Activated naive CD4-positive, alpha-beta T cell treated with anti-CD3 and anti-CD28 coated beads, Interleukin-2, amount 50 U/mL, for 16 hours (primary cell): Measurements from ENCODE around the gene ANKRD63.

Experiments
- DNase-seq: peaks from one replicate; pipeline ENCODE4 v3.0.0-alpha.2; 2020

The ANKRD63 gene

GRCh38 chr15:40254452-40254851 lies 28.4 kb downstream of the ANKRD63 start:
- DNase-seq = no peak

DNA sequence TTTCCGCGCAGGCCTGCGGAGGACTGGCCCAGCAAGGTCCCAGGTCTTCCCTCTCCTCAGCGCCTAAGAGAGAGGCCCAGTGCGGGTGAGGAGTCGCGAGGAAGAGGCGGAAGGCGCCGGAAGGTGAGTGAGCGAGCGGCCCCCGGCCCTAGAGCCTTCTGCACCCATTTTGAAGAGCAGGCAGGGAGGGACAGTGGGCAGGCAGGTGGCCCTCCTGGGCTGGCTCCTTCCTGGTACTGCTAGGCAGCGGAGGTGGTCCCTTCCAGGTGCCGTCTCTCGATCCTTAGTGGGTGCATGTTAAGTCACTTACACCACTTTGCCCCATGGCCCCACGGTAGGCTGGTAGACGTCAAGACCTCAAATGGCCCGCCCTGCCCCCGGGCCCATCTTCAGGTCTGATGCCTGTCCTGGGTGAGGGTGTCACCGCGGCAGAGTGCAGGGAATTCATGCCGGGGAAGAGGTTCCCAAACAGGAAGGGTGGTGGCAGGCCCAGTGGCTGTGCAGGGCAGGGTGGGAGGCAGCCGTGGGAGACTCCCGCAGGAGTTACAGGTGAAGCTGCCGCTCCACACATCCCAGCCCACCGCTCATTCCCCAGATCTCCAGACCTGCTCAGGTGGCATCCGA lies 29.6 kb downstream of the ANKRD63 start:
- no peak for DNase-seq

DNA sequence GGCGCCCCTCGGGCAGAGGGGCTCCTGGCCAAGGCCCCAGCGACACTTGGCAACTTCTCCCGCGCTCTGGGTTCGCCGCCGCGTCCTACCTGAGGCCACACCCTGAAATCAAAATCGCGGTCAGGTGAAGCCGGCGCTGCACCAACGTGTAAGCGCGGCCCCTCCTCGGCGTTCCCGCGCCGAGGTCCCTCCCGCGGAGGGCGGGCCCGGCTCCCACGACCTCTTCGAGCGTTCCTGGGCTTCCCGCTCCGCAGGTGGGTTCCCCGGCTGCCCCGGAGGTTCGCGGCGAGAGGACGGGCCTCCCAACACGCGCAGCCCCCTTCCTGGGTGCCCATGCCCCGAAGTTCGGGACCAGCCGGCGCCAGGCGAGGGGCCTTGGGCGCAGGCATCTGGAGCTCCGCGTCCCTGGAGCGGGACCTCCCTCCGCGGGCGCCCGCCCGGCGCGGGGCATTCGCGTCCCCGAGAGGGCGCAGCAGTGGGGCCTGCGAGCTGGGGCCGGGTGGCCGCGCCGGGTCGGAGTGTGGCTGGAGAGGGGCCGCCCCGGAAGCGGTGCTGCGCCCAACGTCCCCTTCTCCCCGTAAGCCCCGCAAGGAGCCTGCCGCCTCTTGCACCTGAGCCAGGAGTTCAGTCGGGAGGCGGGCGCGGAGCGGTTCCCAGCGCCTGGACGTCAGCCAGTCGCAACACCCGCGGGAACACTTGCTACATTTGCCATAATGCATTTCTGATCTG lies 30.3 kb downstream of the ANKRD63 start:
- DNase-seq = no peak

DNA sequence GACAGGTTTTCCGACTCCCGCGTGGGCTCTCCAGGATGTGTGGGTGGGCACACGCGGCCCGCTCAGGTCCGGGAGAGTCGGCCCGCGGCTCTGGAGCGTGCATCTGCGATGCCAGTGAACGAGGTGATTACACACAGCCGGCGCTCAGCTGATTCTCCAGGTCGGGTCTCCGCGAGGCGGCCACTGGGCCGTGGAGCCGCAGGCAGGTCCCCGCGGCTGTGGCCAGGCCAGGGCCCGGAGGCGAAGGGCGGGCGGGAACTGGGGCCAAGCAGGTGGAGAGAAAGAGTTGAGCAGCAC lies 30.8 kb downstream of the ANKRD63 start:
- DNase-seq = no peak

DNA sequence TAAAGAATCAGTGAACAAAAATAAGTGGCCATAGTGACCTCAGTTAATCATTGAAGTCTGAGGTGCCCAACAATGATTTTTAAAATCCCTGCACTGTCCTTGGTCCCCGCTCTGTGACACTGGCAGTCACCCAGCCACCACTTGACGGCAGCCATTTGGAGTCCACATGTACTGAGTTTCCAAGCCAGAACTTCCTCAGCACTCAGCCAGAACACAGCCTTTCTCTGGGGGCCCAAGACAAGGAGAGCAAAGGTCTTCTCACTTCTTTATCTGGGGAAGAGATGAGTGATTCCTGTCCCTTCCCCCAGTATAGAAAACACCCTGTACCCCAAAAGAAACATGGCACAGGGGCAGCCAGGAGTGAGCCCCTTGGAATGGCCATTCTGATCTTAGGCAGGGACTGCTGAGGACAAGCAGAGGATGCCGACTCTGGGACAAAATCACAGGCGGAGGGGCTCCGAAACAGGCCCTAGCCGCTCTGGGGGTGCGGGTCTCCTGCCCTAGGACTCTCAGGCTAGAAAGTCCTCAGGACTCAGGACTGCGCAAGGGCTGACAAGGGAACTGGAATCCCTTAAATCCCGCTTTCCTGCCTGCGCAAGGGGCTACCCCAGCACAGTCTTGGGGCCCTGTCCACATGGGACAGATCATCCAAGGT lies 31.3 kb downstream of the ANKRD63 start:
- DNase-seq = no peak

GRCh38 chr15:40250771-40251483 lies 31.9 kb downstream of the ANKRD63 start:
- DNase-seq = no peak

DNA sequence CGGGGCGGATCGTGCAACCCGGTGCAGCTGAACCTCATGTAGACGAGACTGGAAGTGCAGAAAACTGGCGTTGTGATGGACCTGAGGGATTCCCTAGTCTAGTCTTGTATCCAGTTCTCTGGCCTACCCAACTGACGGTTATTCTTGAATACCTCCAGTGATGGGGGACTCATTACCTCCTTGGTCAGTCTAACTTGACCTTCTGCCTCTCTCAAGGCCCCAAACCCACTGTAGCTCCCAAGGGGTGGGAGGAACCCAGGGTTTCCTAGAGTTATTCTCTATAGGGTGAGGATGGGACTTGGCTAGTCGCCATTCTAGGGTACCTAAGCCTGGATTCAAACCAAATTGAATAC lies 32.6 kb downstream of the ANKRD63 start:
- no peak for DNase-seq

DNA sequence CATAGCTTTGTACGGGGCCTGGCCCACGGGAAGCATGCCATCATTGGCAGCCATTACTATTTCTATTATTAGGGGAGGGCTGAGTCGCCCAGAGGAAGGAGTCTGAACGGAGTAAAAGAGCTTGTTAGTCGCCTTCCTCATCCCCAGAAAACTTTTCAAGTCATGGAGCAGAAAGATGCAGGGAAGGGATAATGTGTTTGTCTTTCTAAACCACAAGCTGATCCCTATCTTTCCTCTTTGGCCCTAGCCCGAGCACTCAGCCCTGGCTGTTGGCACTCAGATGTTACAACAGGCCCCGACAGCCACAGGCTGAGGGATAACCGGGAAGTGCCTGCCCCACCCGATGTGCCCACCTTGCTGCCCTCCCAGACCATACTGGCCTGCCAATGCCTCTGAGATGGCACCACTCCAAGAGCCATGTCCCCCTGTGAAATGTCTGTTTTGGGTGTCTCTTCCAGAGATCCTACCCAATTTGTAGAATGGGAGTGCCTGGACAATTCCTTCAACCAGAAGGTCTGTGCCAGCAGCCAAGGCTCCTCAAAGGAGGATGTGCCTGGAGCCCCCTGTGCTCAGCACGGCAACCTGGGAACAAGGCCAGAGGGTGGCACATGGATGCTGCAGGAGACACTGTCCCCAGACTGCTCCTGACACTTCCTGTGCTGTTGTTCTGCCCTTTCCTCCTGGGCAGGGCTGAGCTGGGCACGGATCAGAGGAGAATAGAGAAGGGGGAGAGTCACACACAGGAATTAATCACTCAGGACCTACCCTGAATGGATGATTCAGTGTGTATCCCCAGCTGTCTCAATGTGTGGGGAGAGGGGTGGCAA lies 33.2 kb downstream of the ANKRD63 start:
- DNase-seq = no peak

DNA sequence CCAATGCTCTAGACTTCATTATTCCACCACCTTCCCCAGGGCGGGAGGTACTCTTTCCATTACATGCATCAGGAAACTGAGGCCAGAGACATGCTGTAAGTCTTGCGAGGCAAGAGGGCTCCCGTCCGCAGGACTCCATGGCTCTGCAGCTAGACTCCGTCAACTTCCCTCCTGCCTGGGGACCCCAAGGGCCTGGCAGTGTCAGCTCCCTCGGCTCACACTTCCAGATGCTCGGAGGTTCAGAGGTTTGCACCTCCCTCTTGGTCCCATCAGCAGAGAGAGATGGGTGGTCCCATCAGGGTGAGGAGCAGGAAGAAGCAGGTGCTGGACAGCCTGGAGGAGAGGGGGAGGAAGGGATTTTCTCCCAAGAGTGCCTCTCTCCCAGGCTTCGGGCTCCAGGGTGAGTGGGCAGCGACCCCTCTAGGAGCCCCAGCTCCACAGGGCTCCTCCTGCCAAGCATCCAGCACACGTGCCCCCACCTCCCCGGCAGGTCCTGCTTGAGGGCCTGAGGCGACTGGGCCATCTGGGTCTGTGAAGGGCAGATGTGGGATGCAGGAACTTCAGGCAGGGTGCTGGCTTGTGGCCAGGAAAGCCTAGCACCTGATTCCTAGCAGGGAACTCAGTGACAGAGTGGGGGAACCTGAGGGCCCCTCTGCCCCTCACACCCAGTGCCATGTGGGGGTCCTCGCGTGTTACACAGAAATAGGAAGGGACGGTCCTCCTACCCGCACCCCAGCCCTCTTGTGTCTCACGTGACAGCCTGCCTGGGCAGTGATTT lies 34.7 kb downstream of the ANKRD63 start:
- no peak for DNase-seq

DNA sequence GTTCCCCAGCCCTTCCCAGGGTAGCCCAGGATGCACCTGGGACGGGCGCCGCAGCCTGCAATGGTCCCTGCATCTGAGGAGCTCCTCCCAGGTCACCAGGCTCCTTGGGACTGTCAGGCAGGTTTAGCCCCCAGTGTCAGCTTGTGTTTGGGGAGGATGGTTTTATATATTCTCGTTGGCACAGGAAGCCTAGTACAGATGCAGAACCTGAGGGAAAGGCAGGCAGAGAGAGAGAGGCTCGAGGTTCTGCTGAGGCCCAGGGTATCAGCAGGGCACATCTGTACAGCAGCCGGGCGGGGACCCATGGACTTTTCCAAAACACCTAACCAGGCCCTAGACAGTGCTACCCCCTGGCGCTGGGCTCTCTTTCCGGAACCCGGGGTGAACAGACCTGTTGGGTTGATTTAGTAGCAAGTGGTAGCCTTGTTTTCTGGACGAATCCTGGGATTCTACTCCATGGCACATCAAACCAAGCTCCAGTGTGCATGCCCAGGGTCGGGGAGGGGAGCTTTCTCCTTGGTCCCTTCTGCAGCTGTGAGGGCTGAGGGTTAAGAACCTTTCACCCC lies 35.4 kb downstream of the ANKRD63 start:
- no peak for DNase-seq

GRCh38 chr15:40246496-40247280 lies 36.2 kb downstream of the ANKRD63 start:
- DNase-seq = no peak

DNA sequence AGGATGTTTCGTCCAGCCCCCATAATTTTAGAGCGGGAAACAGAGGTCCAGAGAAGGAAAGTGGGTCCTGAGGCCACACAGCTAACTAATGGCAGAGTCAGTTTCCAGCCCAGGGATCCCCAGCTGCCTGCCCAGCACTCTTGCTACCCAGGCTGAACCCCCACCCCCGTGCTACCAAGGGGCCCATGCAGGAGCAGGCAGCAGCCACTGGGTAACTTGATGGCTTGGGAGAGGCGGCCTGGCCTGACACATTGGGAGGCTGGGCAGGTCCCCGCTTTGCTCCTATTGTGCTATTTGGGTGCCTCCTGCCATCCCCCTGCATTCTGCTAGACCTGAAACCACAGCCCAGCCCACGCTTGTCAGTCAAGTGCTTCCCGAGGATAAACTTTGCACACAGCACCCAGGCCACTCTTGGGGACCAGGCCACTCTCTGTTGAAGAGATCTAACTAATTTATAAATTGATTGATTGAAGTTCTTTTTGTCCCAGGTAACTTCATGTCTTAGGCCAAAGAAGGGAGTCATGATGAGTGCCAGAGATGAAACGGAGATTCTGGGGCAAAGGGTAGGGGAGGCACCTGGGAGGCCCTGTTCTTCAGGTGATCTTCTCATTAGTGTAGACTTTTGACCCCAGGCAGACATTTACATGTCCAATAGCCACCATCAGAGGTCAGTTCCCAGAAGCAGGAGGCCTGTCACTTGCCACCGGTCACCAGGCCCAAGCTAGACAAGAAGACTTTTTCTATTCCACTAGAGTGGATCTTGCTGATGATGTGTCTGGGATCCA lies 37.0 kb downstream of the ANKRD63 start:
- no peak for DNase-seq

DNA sequence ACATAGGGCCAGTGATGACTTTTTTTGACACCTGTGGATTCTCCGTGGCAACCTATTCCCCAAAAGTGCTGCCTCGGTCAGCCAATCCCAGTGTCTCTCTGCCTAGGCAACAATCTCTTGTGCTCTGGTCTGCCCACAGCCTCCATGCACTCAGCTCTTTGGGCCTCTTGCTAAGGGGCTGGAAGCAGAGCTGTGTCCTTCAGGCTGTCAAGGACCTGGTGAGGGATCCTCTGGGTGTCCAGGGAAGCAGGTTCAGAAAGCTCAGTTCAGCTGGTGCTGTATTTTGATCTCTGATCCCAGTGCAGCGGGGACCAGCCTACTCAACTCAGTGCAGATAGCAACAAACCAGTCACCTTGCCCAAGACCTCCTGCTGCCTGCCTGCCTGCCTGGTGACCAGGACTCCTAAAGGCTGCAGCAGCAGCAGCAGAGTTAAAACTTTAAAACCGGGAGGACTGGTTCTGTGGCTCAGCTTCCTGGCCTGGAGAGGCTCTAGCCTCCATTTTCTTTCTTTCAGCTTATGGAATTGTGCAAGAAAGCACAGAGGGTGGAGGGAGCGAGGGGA lies 37.8 kb downstream of the ANKRD63 start:
- DNase-seq = no peak

- DNase-seq = no peak
These were observed 39.6 kb downstream of the ANKRD63 start for GRCh38 chr15:40243126-40243810.

- DNase-seq = no peak
These were observed 40.3 kb downstream of the ANKRD63 start for GRCh38 chr15:40242601-40243000.

GRCh38 chr15:40242213-40242599 lies 40.7 kb downstream of the ANKRD63 start:
- no peak for DNase-seq

- no peak for DNase-seq
These were observed 41.3 kb downstream of the ANKRD63 start for GRCh38 chr15:40241269-40242212.

DNA sequence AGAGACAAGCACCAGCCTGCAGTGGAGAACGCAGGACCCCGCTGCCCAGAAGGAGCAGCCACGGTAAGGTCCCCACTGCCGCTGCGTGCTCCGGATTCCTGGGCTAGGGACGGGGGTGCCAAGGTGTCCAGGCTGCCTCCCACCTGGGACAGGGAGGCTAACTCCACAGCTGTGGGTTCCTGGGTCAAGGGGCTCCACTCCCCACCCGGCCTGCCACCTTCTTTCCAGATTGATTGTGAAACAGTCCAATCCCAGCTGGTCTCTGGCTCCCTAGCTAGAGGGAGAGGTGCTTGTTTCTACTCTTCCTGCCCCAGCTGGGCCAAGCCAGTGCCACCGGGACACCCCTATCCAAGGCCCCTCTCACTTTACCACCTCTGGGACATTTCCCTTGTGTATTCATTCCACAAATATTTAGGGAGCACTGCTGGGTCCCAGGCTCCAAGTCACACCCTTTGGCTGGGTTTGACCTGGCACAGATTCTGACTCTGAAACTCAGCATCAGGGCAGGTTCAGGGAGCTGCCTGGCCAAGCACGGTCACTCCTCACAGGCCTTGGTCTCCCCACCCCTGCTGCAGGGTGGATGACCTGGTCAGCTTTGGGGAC lies 42.1 kb downstream of the ANKRD63 start:
- no peak for DNase-seq
